GM19035 (cell line): Measurements from ENCODE around the gene ZNF451.

Experiments used
- ATAC-seq: cut with Tn5 transposase; IDR thresholded peaks from one replicate; pipeline ENCODE4 v1.9.1; 2021; ENCODE audit not compliant: unreplicated experiment

The ZNF451 gene

GRCh38 chr6:57198926-57199636, 109.1 kb downstream of the ZNF451 start:
- no peak for ATAC-seq

DNA sequence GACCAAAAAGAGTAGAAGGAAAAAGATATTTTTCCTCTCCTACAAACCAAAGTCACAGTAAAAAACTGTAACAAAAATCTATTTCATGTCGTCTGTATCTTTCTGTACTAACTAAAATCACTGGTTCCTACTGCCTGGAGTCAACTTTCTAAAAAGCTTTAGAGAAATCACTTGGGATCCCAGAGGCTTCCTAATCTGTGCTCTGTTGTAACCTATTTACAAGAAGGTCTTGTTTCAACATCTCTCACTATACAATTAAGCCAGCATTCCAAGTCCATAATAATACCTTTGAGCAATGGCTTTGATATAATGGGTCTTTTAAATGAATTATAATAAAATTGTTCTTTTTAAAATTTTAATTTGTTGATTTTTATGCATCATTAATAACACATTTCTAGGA, 111.7 kb downstream of the ZNF451 start:
- no peak for ATAC-seq

- no peak for ATAC-seq
Observed at GRCh38 chr6:57205550-57206328, 115.8 kb downstream of the ZNF451 start.

- ATAC-seq, result no peak
Observed at GRCh38 chr6:57207141-57207540, 117.2 kb downstream of the ZNF451 start.

DNA sequence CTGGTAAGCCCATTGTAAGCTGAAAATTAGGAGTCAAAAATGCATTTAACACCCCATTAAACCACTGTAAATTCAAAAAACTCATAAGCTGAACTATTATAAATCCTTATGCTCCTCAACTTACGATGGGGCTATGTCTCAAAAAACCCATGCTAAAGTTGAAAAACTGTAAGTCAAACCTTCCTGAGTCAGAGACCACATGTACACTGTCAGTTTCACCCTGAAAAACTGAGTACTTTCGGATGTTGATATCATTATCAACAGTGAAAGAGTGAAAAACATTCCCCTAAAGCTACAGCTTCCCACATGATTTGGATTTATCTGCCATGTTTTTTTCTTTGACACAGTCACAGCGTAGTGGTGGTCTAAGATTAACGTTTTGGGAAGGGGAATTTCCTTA, 117.9 kb downstream of the ZNF451 start:
- ATAC-seq, result no peak

DNA sequence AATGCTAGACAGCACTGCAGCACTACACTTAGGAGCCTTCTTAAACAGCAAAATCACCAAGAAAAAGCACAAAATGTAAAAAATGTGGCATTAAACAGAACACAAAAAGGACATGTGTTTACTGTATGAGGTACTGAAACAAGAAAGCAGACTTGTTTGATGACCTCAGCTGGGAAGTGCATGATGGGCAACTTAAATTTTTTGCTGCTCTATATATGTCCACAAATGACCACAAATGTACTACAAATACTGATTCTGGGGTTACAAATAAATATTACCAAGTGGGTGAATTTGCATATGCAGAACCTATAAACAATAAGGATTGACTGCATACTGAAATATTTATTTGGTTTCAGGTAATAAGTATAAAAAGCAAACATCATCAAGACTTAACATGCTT, 119.0 kb downstream of the ZNF451 start:
- ATAC-seq, result no peak

- ATAC-seq, result no peak
Observed at GRCh38 chr6:57210060-57210459, 120.1 kb downstream of the ZNF451 start.

GRCh38 chr6:57215260-57215659, 125.3 kb downstream of the ZNF451 start:
- no peak for ATAC-seq

DNA sequence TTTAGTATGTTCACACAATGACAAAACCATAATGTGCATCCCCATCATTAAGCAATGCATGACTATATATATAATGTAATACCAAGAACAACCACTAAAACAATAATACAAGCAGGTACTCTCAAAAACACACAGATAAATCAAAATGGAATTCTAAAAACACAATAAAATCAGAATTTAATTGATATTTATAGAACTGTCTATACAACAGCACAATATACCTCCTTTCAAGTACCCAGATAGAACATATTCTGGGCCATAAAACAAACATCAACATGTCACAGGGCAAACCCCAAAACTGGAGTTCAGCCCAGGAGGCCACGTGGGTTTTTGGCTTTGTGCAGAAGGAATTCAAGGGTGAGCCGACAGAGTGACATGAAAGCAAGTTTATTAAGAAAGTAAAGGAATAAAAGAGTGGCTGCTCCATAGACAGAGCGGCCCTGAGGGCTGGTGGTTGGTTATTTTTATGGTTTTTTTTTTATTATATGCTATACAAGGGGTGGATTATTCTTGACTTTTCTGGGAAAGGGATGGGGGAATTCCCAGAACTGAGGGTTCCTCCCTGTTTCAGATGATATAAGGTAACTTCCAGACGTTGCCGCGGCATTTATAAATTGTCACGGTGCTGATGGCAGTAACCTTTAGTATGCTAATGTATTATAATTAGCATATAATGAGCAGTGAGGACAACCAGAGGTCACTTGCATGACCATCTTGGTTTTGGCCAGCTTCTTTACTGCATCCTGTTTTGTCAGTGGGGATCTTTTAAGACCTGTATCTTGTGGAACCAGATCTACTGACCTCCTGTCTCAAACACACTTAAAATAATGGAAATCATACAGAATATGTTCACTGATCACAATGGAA, 126.5 kb downstream of the ZNF451 start:
- no peak for ATAC-seq

GRCh38 chr6:57217270-57217669, 127.3 kb downstream of the ZNF451 start:
- no peak for ATAC-seq
